Type B pancreatic cell (in vitro differentiated cells): ENCODE results near the gene ZNF28. TPM values are rescaled to one million over a fixed set of nuclear protein-coding genes. Genes with fewer than 3 reads are reported as not detected.
A peak's percentile ranks its signal among the peaks of the same experiment; 100 is the strongest.
"Not testable (repeated sequence)": the region's sequence is repeated elsewhere in the genome, so short reads cannot be mapped to it uniquely, and the experiment has no call there.

Source experiments
- DNase-seq: peaks from one replicate; pipeline ENCODE4 v3.0.0; 2021; ENCODE audit warnings: mixed read lengths; ENCODE audit not compliant: unreplicated experiment; ENCODE audit errors: extremely low spot score
- H3K27ac Mint-ChIP-seq: 2 replicates; pipeline ENCODE4 v1.8.0; 2021; ENCODE audit warnings: mild to moderate bottlenecking, mixed read lengths
- H3K27me3 Mint-ChIP-seq: 2 replicates; pipeline ENCODE4 v1.8.0; 2021; ENCODE audit warnings: mixed read lengths
- H3K36me3 Mint-ChIP-seq: 2 replicates; pipeline ENCODE4 v1.8.0; 2021; ENCODE audit warnings: mixed read lengths
- H3K4me1 Mint-ChIP-seq: one replicate; pipeline ENCODE4 v1.8.0; 2021; ENCODE audit warnings: mixed read lengths; ENCODE audit not compliant: unreplicated experiment
- H3K4me3 Mint-ChIP-seq: 2 replicates; pipeline ENCODE4 v1.8.0; 2021; ENCODE audit warnings: mild to moderate bottlenecking, mixed read lengths
- H3K9me3 Mint-ChIP-seq: 2 replicates; pipeline ENCODE4 v1.8.0; 2021; ENCODE audit warnings: mixed read lengths
- long read RNA-seq: library from polyadenylated mRNA; unstranded; transcript quantifications from one replicate; pipeline ENCODE4 v2.0.0, GENCODE V29; 2020
- total RNA-seq: library from RNA; stranded (reverse); gene quantifications from 2 replicates; pipeline ENCODE4 v1.2.1, GENCODE V29; 2021; ENCODE audit warnings: low replicate concordance

ZNF28 gene
- 23.0 and 40.0 TPM in 2 replicates for total RNA-seq
- long read RNA-seq, full-length matches to known transcripts = 1 of 7 reads
- long read RNA-seq, partial matches to known transcripts = 0 of 7 reads
- long read RNA-seq, other reads (novel, unspliced or antisense) = 6 of 7 reads

- H3K9me3 Mint-ChIP-seq = not testable (repeated sequence)
- peaks cover 13% of the 10 kb centered on the region for H3K4me1 Mint-ChIP-seq
Observed at GRCh38 chr19:52821204-52821960, at the start of gene ZNF28. ZNF28 (minus strand) TSS chr19:52821633; CDS start chr19:52817958, 3,675 bp downstream.

GRCh38 chr19:52868031-52868430, 46.6 kb upstream of the ZNF28 start:
- H3K4me1 Mint-ChIP-seq, H3K4me3 Mint-ChIP-seq, DNase-seq, H3K9me3 Mint-ChIP-seq, H3K27me3 Mint-ChIP-seq, H3K27ac Mint-ChIP-seq: not testable (repeated sequence)
- H3K36me3 Mint-ChIP-seq = peaks cover 12% of the 10 kb centered on the region

More at GRCh38 chr19:52821204-52821960, at the start of gene ZNF28:
- not testable (repeated sequence) for DNase-seq, H3K27me3 Mint-ChIP-seq
- Mint-ChIP-seq H3K4me3 (peak within 1 kb of the TSS; percentile 92), H3K27ac (peak within 1 kb of the TSS; percentile 78), H3K36me3 (peaks cover 15% of the 10 kb centered on the region)

- Mint-ChIP-seq H3K4me1 (peaks cover 18% of the 10 kb centered on the region), H3K4me3 (peak within 1 kb of the TSS; percentile 97), H3K27ac (peak within 1 kb of the TSS; percentile 85)
- H3K36me3 Mint-ChIP-seq, H3K9me3 Mint-ChIP-seq, H3K27me3 Mint-ChIP-seq: not testable (repeated sequence)
- peak; percentile 82 for DNase-seq
Observed at GRCh38 chr19:52857378-52858191, 36.2 kb upstream of the ZNF28 start, which contains the start of gene ZNF468. ZNF468 (minus strand) TSS chr19:52857619; CDS start chr19:52854272, 3,347 bp downstream.

- Mint-ChIP-seq H3K4me3 (peak overlapping the region; percentile 97), H3K4me1 (peaks cover 18% of the 10 kb centered on the region), H3K27ac (peak overlapping the region; percentile 85)
- H3K9me3 Mint-ChIP-seq, H3K27me3 Mint-ChIP-seq, DNase-seq, H3K36me3 Mint-ChIP-seq: not testable (repeated sequence)
Observed at GRCh38 chr19:52856540-52857377, 35.3 kb upstream of the ZNF28 start.

- H3K36me3 Mint-ChIP-seq = peaks cover 47% of the 10 kb centered on the region
- H3K27me3 Mint-ChIP-seq, H3K27ac Mint-ChIP-seq, H3K4me3 Mint-ChIP-seq, DNase-seq, H3K9me3 Mint-ChIP-seq, H3K4me1 Mint-ChIP-seq: not testable (repeated sequence)
Observed at GRCh38 chr19:52847352-52847751, 25.9 kb upstream of the ZNF28 start.

GRCh38 chr19:52840825-52841465, 19.5 kb upstream of the ZNF28 start:
- not testable (repeated sequence) for H3K27ac Mint-ChIP-seq, H3K27me3 Mint-ChIP-seq, DNase-seq, H3K4me3 Mint-ChIP-seq, H3K4me1 Mint-ChIP-seq
- Mint-ChIP-seq H3K9me3 (peaks cover 27% of the 10 kb centered on the region), H3K36me3 (peaks cover 75% of the 10 kb centered on the region)

- not testable (repeated sequence) for H3K9me3 Mint-ChIP-seq, DNase-seq, H3K27me3 Mint-ChIP-seq
- H3K4me3 Mint-ChIP-seq = peak overlapping the region; percentile 39
- H3K36me3 Mint-ChIP-seq = peaks cover 31% of the 10 kb centered on the region
- H3K27ac Mint-ChIP-seq = peak overlapping the region; percentile 33
- H3K4me1 Mint-ChIP-seq = peaks cover 19% of the 10 kb centered on the region
Observed at GRCh38 chr19:52834289-52834688, 12.9 kb upstream of the ZNF28 start.

GRCh38 chr19:52833541-52833940, 12.1 kb upstream of the ZNF28 start:
- DNase-seq, H3K4me3 Mint-ChIP-seq, H3K27me3 Mint-ChIP-seq, H3K9me3 Mint-ChIP-seq, H3K27ac Mint-ChIP-seq: not testable (repeated sequence)
- Mint-ChIP-seq H3K4me1 (peaks cover 19% of the 10 kb centered on the region), H3K36me3 (peaks cover 27% of the 10 kb centered on the region)

- H3K9me3 Mint-ChIP-seq, H3K27ac Mint-ChIP-seq, H3K4me3 Mint-ChIP-seq, H3K36me3 Mint-ChIP-seq, DNase-seq, H3K27me3 Mint-ChIP-seq: not testable (repeated sequence)
- peaks cover 19% of the 10 kb centered on the region for H3K4me1 Mint-ChIP-seq
Observed at GRCh38 chr19:52829866-52830265, 8.4 kb upstream of the ZNF28 start.
